ENCODE results near the gene UBTD2. TPM values are rescaled to one million over a fixed set of nuclear protein-coding genes. Genes with fewer than 3 reads are reported as not detected.

The UBTD2 gene
- total and polyA plus RNA-seq, 2 donors from 2014 or later = 12.9 to 17.8 TPM

- Histone ChIP-seq H3K4me1 (ENCODE audit: control insufficient read depth in 2 of 3, insufficient read depth in 2 of 3, low read depth in 1 of 3, low read length in 3 of 3) (no peaks in the 10 kb centered on the region), H3K36me3 (ENCODE audit: control insufficient read depth in 2 of 3, insufficient read depth in 3 of 3, low read length in 3 of 3) (no peaks in the 10 kb centered on the region), H3K4me3 (ENCODE audit: low read length in 3 of 3) (no peak overlapping the region), H3K9me3 (ENCODE audit: control insufficient read depth in 2 of 3, insufficient read depth in 1 of 3, low read length in 3 of 3) (no peaks in the 10 kb centered on the region), H3K9ac (ENCODE audit: low read length in 3 of 3) (no peak overlapping the region), H3K27ac (ENCODE audit: low read depth in 2 of 2, low read length in 2 of 2) (no peak overlapping the region), H3K27me3 (ENCODE audit: control insufficient read depth, insufficient read depth, low read length) (no peaks in the 10 kb centered on the region)
- DNase-seq = no peak
- intact Hi-C loops (cut with DNase I) = no loop called here
- no peak for FAIRE-seq
- TF ChIP-seq, protein P1, sequence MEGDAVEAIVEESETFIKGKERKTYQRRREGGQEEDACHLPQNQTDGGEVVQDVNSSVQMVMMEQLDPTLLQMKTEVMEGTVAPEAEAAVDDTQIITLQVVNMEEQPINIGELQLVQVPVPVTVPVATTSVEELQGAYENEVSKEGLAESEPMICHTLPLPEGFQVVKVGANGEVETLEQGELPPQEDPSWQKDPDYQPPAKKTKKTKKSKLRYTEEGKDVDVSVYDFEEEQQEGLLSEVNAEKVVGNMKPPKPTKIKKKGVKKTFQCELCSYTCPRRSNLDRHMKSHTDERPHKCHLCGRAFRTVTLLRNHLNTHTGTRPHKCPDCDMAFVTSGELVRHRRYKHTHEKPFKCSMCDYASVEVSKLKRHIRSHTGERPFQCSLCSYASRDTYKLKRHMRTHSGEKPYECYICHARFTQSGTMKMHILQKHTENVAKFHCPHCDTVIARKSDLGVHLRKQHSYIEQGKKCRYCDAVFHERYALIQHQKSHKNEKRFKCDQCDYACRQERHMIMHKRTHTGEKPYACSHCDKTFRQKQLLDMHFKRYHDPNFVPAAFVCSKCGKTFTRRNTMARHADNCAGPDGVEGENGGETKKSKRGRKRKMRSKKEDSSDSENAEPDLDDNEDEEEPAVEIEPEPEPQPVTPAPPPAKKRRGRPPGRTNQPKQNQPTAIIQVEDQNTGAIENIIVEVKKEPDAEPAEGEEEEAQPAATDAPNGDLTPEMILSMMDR (IDR thresholded peaks at IDR 0.05; ENCODE audit: borderline replicate concordance, extremely low read depth, insufficient read depth) = no peak
These were observed 32.3 kb upstream of the UBTD2 start for GRCh38 chr5:172315587-172316493.

GRCh38 chr5:172313915-172314314 lies 30.4 kb upstream of the UBTD2 start:
- intact Hi-C loops (cut with DNase I) = no loop called here
- no peak for FAIRE-seq

DNA sequence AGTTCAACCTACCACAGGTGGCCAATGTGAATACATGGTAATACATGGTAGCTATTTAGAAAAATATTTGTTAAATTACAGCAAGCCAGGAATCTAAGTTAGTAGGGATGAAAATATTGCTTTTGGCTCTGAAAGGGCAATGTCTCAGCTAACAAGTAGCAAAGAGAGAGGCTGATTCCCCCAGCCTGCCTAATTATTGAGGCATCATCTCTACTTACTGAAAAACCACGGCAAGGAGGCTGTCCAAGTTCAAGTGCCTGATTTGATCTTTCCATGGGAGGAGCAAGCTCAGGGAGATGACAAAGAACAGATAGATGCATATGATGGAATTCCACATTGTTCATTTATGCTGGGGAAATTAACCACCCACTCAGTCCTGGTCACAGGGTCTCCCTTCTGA lies 28.7 kb upstream of the UBTD2 start:
- DNase-seq = no peak
- Histone ChIP-seq H3K27ac (ENCODE audit: low read depth in 2 of 2, low read length in 2 of 2) (no peak overlapping the region), H3K36me3 (ENCODE audit: control insufficient read depth in 2 of 3, insufficient read depth in 3 of 3, low read length in 3 of 3) (no peaks in the 10 kb centered on the region), H3K9ac (ENCODE audit: low read length in 3 of 3) (no peak overlapping the region), H3K4me1 (ENCODE audit: control insufficient read depth in 2 of 3, insufficient read depth in 2 of 3, low read depth in 1 of 3, low read length in 3 of 3) (no peaks in the 10 kb centered on the region), H3K9me3 (ENCODE audit: control insufficient read depth in 2 of 3, insufficient read depth in 1 of 3, low read length in 3 of 3) (no peaks in the 10 kb centered on the region), H3K4me3 (ENCODE audit: low read length in 3 of 3) (no peak overlapping the region), H3K27me3 (ENCODE audit: control insufficient read depth, insufficient read depth, low read length) (no peaks in the 10 kb centered on the region)
- intact Hi-C loops (cut with DNase I) = no loop called here
- TF ChIP-seq, protein P1 (IDR thresholded peaks at IDR 0.05; ENCODE audit: borderline replicate concordance, extremely low read depth, insufficient read depth) = no peak
- no peak for FAIRE-seq

More at GRCh38 chr5:172313915-172314314, 30.4 kb upstream of the UBTD2 start:
- Histone ChIP-seq H3K27ac (ENCODE audit: low read depth in 2 of 2, low read length in 2 of 2) (no peak overlapping the region), H3K9ac (ENCODE audit: low read length in 3 of 3) (no peak overlapping the region), H3K27me3 (ENCODE audit: control insufficient read depth, insufficient read depth, low read length) (no peaks in the 10 kb centered on the region), H3K36me3 (ENCODE audit: control insufficient read depth in 2 of 3, insufficient read depth in 3 of 3, low read length in 3 of 3) (no peaks in the 10 kb centered on the region), H3K4me3 (ENCODE audit: low read length in 3 of 3) (no peak overlapping the region), H3K9me3 (ENCODE audit: control insufficient read depth in 2 of 3, insufficient read depth in 1 of 3, low read length in 3 of 3) (no peaks in the 10 kb centered on the region), H3K4me1 (ENCODE audit: control insufficient read depth in 2 of 3, insufficient read depth in 2 of 3, low read depth in 1 of 3, low read length in 3 of 3) (no peaks in the 10 kb centered on the region)
- TF ChIP-seq, protein P1 (IDR thresholded peaks at IDR 0.05; ENCODE audit: borderline replicate concordance, extremely low read depth, insufficient read depth) = no peak
- no peak for DNase-seq

All from kidney (tissue), 14 donors.